Chondrocyte (in vitro differentiated cells): ENCODE results near the gene SPACA1. TPM values are rescaled to one million over a fixed set of nuclear protein-coding genes. Genes with fewer than 3 reads are reported as not detected.
A peak's percentile ranks its signal among the peaks of the same experiment; 100 is the strongest.
"Not testable (repeated sequence)": the region's sequence is repeated elsewhere in the genome, so short reads cannot be mapped to it uniquely, and the experiment has no call there.

ENCODE experiments used
- DNase-seq: peaks from one replicate; pipeline ENCODE4 v3.0.0; 2021; ENCODE audit warnings: mixed read lengths, low spot score
- H3K27ac Mint-ChIP-seq: one replicate; pipeline ENCODE4 v1.8.0; 2021; ENCODE audit warnings: mild to moderate bottlenecking, moderate library complexity, mixed read lengths; ENCODE audit not compliant: unreplicated experiment
- H3K27me3 Mint-ChIP-seq: 2 replicates; pipeline ENCODE4 v1.8.0; 2021; ENCODE audit warnings: low read depth, mixed read lengths
- H3K36me3 Mint-ChIP-seq: 2 replicates; pipeline ENCODE4 v1.8.0; 2021; ENCODE audit warnings: low read depth, mixed read lengths
- H3K4me1 Mint-ChIP-seq: 2 replicates; pipeline ENCODE4 v1.8.0; 2021; ENCODE audit warnings: low read depth, mild to moderate bottlenecking, mixed read lengths
- H3K4me3 Mint-ChIP-seq: one replicate; pipeline ENCODE4 v1.8.0; 2021; ENCODE audit warnings: mild to moderate bottlenecking, moderate library complexity, mixed read lengths; ENCODE audit not compliant: unreplicated experiment
- H3K9me3 Mint-ChIP-seq: 2 replicates; pipeline ENCODE4 v1.8.0; 2021; ENCODE audit warnings: low read depth, mixed read lengths
- long read RNA-seq: library from polyadenylated mRNA; stranded (forward); transcript quantifications from one replicate; pipeline ENCODE4 v2.0.0, GENCODE V29; 2021
- total RNA-seq: library from RNA; stranded (reverse); gene quantifications from 3 replicates; pipeline ENCODE4 v1.2.1, GENCODE V29; 2021
- TF ChIP-seq, protein P1 (sequence below): fragments of 200-600 bp; sonication (generic); IDR thresholded peaks from 2 replicates; pipeline ENCODE4 v1.5.0; 2021; ENCODE audit warnings: antibody characterized with exemption, mild to moderate bottlenecking, moderate library complexity

SPACA1 gene, protein sequence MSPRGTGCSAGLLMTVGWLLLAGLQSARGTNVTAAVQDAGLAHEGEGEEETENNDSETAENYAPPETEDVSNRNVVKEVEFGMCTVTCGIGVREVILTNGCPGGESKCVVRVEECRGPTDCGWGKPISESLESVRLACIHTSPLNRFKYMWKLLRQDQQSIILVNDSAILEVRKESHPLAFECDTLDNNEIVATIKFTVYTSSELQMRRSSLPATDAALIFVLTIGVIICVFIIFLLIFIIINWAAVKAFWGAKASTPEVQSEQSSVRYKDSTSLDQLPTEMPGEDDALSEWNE
- total RNA-seq, result not detected in 3 replicates
- long read RNA-seq, result 0 reads

DNA sequence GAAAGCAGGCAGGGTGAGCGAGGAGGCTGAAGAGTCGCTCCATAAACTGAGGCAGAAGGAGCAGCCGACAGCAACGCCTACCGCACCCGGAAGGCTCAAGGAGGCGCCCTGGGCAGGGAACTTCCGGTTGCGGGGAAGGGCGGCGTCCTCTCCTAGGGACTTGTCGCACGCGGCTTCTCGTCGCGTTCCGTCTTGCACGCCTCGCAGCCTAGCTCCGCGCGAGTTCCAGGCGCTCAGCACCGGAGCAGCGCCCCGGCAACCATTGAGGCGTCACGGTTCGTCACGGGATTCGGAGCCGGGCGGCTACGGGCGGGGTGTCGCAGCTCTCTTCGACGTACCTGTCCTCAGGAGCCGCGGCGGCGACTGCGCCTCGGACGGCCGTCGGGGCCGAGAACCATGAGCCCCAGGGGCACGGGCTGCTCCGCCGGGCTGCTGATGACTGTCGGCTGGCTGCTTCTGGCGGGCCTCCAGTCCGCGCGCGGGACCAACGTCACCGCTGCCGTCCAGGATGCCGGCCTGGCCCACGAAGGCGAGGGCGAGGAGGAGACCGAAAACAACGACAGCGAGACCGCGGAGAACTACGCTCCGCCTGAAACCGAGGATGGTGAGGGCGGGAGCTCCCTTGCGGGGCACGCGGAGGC, at the start of gene SPACA1:
Gene SPACA1, plus strand, starts transcription at position 332 of the 641 bp plus-strand sequence. Its CDS starts 65 bp downstream, at position 397.
- TF ChIP-seq, protein P1, sequence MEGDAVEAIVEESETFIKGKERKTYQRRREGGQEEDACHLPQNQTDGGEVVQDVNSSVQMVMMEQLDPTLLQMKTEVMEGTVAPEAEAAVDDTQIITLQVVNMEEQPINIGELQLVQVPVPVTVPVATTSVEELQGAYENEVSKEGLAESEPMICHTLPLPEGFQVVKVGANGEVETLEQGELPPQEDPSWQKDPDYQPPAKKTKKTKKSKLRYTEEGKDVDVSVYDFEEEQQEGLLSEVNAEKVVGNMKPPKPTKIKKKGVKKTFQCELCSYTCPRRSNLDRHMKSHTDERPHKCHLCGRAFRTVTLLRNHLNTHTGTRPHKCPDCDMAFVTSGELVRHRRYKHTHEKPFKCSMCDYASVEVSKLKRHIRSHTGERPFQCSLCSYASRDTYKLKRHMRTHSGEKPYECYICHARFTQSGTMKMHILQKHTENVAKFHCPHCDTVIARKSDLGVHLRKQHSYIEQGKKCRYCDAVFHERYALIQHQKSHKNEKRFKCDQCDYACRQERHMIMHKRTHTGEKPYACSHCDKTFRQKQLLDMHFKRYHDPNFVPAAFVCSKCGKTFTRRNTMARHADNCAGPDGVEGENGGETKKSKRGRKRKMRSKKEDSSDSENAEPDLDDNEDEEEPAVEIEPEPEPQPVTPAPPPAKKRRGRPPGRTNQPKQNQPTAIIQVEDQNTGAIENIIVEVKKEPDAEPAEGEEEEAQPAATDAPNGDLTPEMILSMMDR, result no peak
- Mint-ChIP-seq H3K27me3 (peaks cover 6% of the 10 kb centered on the region), H3K36me3 (no peaks in the 10 kb centered on the region), H3K9me3 (no peaks in the 10 kb centered on the region), H3K4me1 (peaks cover 2% of the 10 kb centered on the region), H3K4me3 (no peak within 1 kb of the TSS), H3K27ac (no peak within 1 kb of the TSS)
- DNase-seq, result peak; percentile 90

DNA sequence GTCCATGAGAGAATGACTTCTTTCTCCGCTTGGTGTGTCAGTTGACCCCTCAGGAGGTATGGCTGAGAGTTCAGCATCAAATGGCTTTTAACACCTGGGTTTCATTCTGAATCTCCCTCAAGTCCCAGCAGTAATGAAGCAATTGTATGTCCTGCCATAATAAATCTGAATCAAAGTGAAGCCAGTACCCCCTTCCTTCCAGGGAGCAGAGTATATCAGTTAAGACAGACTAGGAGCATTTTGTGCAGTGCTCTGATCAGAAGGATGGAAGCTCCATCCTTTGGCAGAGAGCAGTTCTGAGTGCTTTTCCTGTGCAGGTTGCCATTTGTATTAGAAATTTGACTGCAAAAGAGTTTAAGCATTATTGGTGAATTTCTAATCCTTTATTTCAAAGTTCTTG, 46.9 kb upstream of the SPACA1 start:
- Mint-ChIP-seq H3K4me1 (no peaks in the 10 kb centered on the region), H3K36me3 (no peaks in the 10 kb centered on the region), H3K27ac (no peak overlapping the region), H3K4me3 (no peak overlapping the region), H3K9me3 (no peaks in the 10 kb centered on the region), H3K27me3 (peaks cover 22% of the 10 kb centered on the region)
- no peak for DNase-seq
- TF ChIP-seq, protein P1, result no peak

DNA sequence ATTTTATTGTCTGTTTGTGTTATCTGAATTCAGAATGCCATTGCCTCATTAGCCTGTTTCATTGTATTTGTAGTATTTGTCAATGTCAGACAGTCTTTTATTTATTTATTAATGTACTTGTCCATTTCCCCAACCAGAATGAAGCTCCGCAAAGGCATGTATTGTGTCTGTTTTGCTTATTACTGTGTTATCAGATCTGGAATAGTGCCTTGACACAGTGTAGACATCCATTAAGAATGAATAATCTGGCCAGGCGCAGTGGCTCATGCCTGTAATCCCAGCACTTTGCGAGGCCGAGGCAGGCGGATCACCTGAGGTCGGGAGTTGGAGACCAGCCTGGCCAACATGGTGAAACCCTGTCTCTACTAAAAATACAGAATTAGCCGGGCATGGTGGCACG, 46.4 kb upstream of the SPACA1 start:
- H3K36me3 Mint-ChIP-seq, H3K9me3 Mint-ChIP-seq, H3K4me3 Mint-ChIP-seq, DNase-seq, H3K27ac Mint-ChIP-seq, H3K4me1 Mint-ChIP-seq: not testable (repeated sequence)
- H3K27me3 Mint-ChIP-seq, result peaks cover 25% of the 10 kb centered on the region

DNA sequence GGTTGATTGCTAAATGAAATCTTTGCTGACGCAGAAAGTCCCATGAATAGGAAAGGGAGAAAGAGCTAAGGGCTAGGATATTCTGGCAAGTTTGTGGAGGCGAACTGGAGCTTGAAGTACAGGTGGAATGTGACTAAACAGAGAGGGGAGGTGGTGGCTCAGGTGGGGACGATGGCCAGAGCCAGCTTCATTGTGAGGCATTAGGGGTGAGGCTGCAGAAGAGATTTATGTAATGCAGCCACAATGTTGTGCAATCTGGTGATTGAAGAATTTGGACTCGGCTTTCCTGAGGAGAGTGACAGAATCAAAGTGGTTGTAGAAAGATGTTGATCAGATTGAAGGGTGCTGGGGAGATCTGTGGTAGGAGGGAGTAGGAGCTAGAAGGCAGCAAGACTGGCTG, 42.9 kb upstream of the SPACA1 start:
- H3K27me3 Mint-ChIP-seq, result peaks cover 21% of the 10 kb centered on the region
- H3K9me3 Mint-ChIP-seq, result no peaks in the 10 kb centered on the region
- no peaks in the 10 kb centered on the region for H3K36me3 Mint-ChIP-seq
- DNase-seq, result no peak
- peaks cover 10% of the 10 kb centered on the region for H3K4me1 Mint-ChIP-seq
- H3K27ac Mint-ChIP-seq, result no peak overlapping the region
- TF ChIP-seq, protein P1, result no peak
- no peak overlapping the region for H3K4me3 Mint-ChIP-seq

DNA sequence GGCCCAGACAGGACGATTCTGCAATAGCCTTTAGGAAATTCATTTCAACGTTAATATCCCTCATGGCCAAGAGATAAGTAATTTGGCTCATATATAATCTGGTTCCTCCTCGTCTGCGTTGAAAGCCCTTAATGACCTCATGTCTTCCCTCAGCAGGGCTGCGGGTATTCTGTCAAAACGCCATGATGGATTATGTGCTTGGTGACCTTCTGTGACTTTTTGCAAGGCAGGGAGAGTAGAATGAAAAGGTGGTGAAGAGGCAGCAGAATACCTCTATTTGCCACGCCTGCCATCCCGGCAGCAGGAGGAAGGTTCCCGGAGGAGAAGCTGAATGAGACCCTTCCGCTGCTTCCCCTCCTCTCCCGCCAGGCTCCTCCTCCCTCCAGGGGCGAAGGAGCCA, 41.1 kb upstream of the SPACA1 start:
- peaks cover 10% of the 10 kb centered on the region for H3K4me1 Mint-ChIP-seq
- TF ChIP-seq, protein P1, result no peak
- H3K4me3 Mint-ChIP-seq, result no peak overlapping the region
- H3K27ac Mint-ChIP-seq, result no peak overlapping the region
- DNase-seq, result no peak
- no peaks in the 10 kb centered on the region for H3K9me3 Mint-ChIP-seq
- H3K27me3 Mint-ChIP-seq, result peaks cover 12% of the 10 kb centered on the region
- no peaks in the 10 kb centered on the region for H3K36me3 Mint-ChIP-seq
